Sigmoid colon (tissue), 7 donors: Measurements from ENCODE around the gene OR2V2. TPM values are rescaled to one million over a fixed set of nuclear protein-coding genes. Genes with fewer than 3 reads are reported as not detected.
"Not testable (repeated sequence)": the region's sequence is repeated elsewhere in the genome, so short reads cannot be mapped to it uniquely, and the experiment has no call there.

Experiments
- DNase-seq: peaks from one replicate; pipeline ENCODE4 v3.0.0-alpha.2; 2019
- H3K27ac ChIP-seq, 4 donors: fragments of 200-600 bp; sonication (generic); one replicate each; pipeline ENCODE4 v1.5.1; 2016 to 2019; ENCODE audit warnings: mild to moderate bottlenecking in 1 of 4
- H3K27me3 ChIP-seq, 3 donors: fragments of 200-600 bp; sonication (generic); one replicate each; pipeline ENCODE4 v1.5.1; 2019; ENCODE audit warnings: mild to moderate bottlenecking in 1 of 3
- H3K36me3 ChIP-seq, 4 donors: fragments of 200-600 bp; sonication (generic); one replicate each; pipeline ENCODE4 v1.5.1; 2016 to 2019
- H3K4me1 ChIP-seq, 4 donors: fragments of 200-600 bp; sonication (generic); one replicate each; pipeline ENCODE4 v1.5.1; 2017 to 2019
- H3K4me3 ChIP-seq, 4 donors: fragments of 200-600 bp; sonication (generic); one replicate each; pipeline ENCODE4 v1.5.1; 2017 to 2019; ENCODE audit warnings: mild to moderate bottlenecking in 2 of 4, moderate library complexity in 1 of 4
- H3K9me3 ChIP-seq, 4 donors: fragments of 200-600 bp in 3 of 4; sonication (generic) in 3 of 4; one replicate each; pipeline versions ENCODE4 v1.5.1 to v1.6.1; 2013 to 2019
- EP300 ChIP-seq, 4 donors: sonication (generic); formaldehyde crosslinking; IDR thresholded peaks; one replicate each; pipeline ENCODE4 v1.6.1; 2017; ENCODE audit warnings: antibody characterized with exemption in 4 of 4
- POLR2A ChIP-seq, 2 donors: fragments of 450-650 bp; IDR thresholded peaks; one replicate each; pipeline ENCODE4 v1.6.1; 2016; ENCODE audit warnings: antibody characterized with exemption in 2 of 2, mild to moderate bottlenecking in 2 of 2, moderate library complexity in 2 of 2
- POLR2AphosphoS5 ChIP-seq, 4 donors: sonication (generic); formaldehyde crosslinking; IDR thresholded peaks; one replicate each; pipeline ENCODE4 v1.6.1; 2017; ENCODE audit warnings: antibody characterized with exemption in 4 of 4
- WGBS, 2 donors: extraction: QIAGEN DNeasy Blood & Tissue Kit; methylation state at CpG; one replicate each; pipeline ENCODE4 v1.1.7; 2013; 5-methylcytosine and 5-hydroxymethylcytosine counted together
- intact Hi-C: fragments of 100-400 bp; cut with DNase I; formaldehyde crosslinking; loops from one replicate; pipeline ENCODE4 v1.15.1; 2023
- polyA plus RNA-seq, 3 donors: library from polyadenylated mRNA; stranded (reverse); fragments of 200-250 nt; gene quantifications; one replicate each; pipeline ENCODE4 v1.2.3, GENCODE V29; 2013
- total RNA-seq, 4 donors: library from RNA; depleted of rRNA; stranded (reverse); fragments of >200 nt; gene quantifications; one replicate each; pipeline ENCODE4 v1.1.0, GENCODE V29; 2016
- TF ChIP-seq, protein P1 (sequence below), 4 experiments: fragments of 450-650 bp in 3 of 4; fragments of 200-600 bp in 1 of 4; IDR thresholded peaks; one replicate each; pipeline ENCODE4 v1.5.1; 2016 to 2019; ENCODE audit warnings: antibody characterized with exemption in 4 of 4, mild to moderate bottlenecking in 3 of 4, moderate library complexity in 2 of 4
- donor health status: healthy with polysubstance abuse.
- donor health status: Bipolar disorder and iron deficiency.
- donor health status: healthy.

Gene OR2V2
- total and polyA plus RNA-seq, 7 donors = not detected

DNA sequence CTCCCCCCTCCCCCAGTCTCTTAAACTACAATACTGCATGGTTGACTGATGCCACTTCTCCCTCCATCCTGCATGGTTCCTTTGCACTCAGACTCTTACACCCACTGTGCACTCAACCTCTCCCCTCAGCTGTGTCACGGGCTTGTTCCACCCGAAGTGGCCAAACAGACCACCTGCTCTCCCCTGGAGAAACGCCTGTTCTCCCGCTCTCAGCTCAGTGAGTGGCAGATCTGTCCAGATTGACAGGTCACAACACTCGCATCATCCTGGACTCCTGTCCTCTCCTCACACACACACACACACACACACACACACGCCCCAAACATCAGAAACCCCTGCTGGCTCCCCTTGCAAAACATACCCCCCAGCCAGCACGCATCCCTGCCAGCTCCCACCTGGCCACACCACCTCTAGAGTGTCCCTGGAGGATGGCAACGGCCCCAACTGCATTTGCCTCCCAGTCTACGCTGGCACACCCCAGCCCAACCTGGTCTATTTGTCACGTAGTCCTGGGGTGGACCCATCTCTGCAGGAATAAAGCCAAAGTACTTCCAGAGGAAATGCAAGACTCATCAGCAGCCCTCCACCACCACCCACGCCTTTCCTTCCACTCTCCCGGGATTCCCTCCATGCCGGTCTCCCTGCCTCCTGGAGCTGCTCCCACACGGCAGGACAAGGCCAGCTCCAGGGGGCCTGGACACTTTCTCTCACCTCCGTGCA lies 19.3 kb upstream of the OR2V2 start:
- DNase-seq = peak; percentile 46
- Histone ChIP-seq H3K4me3 (no peak overlapping the region), H3K9me3 (no peaks in the 10 kb centered on the region), H3K4me1 (no peaks in the 10 kb centered on the region), H3K27ac (no peak overlapping the region), H3K27me3 (peaks cover 0 to 71% (median 1%) of the 10 kb centered on the region in 3 donors), H3K36me3 (no peaks in the 10 kb centered on the region)
- TF ChIP-seq POLR2AphosphoS5 (IDR thresholded peaks at IDR 0.05) (no peak), EP300 (IDR thresholded peaks at IDR 0.05) (no peak), POLR2A (IDR thresholded peaks at IDR 0.05) (no peak)
- TF ChIP-seq, protein P1, sequence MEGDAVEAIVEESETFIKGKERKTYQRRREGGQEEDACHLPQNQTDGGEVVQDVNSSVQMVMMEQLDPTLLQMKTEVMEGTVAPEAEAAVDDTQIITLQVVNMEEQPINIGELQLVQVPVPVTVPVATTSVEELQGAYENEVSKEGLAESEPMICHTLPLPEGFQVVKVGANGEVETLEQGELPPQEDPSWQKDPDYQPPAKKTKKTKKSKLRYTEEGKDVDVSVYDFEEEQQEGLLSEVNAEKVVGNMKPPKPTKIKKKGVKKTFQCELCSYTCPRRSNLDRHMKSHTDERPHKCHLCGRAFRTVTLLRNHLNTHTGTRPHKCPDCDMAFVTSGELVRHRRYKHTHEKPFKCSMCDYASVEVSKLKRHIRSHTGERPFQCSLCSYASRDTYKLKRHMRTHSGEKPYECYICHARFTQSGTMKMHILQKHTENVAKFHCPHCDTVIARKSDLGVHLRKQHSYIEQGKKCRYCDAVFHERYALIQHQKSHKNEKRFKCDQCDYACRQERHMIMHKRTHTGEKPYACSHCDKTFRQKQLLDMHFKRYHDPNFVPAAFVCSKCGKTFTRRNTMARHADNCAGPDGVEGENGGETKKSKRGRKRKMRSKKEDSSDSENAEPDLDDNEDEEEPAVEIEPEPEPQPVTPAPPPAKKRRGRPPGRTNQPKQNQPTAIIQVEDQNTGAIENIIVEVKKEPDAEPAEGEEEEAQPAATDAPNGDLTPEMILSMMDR (IDR thresholded peaks at IDR 0.05) = no peak
- intact Hi-C loops = no loop called here
- 68 to 72% methylated on average over 15 of the region's 15 CpGs for WGBS, 2 donors

DNA sequence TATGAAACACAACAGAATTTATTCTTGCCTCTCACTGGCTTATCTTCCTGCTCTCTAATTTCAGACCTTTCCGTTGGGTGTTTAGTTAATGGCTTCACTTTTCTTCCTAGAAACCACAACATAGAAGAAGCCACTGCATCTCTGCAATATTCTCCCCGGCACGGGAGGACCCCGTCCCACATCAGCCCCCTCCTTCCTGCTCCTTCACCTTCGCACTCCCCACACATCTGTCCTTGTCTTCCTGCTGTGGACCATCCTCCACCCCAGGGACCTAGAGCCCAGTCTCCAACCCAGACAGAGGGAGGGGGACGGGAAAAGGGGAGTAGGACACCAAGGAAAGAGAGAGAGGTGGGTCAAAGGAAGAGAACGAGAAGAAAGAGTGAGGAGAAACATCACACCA lies 17.8 kb upstream of the OR2V2 start:
- WGBS, 2 donors = 59 to 64% methylated on average over 7 of the region's 7 CpGs
- Histone ChIP-seq H3K27me3 (peaks cover 0 to 77% (median 3%) of the 10 kb centered on the region in 3 donors), H3K36me3 (no peaks in the 10 kb centered on the region), H3K4me3 (no peak overlapping the region), H3K4me1 (no peaks in the 10 kb centered on the region), H3K27ac (no peak overlapping the region), H3K9me3 (no peaks in the 10 kb centered on the region)
- intact Hi-C loops = no loop called here
- no peak for TF ChIP-seq POLR2A (IDR thresholded peaks at IDR 0.05)
- no peak for TF ChIP-seq POLR2AphosphoS5 (IDR thresholded peaks at IDR 0.05)
- TF ChIP-seq, protein P1 (IDR thresholded peaks at IDR 0.05) = no peak
- no peak for TF ChIP-seq EP300 (IDR thresholded peaks at IDR 0.05)
- DNase-seq = peak; percentile 13

DNA sequence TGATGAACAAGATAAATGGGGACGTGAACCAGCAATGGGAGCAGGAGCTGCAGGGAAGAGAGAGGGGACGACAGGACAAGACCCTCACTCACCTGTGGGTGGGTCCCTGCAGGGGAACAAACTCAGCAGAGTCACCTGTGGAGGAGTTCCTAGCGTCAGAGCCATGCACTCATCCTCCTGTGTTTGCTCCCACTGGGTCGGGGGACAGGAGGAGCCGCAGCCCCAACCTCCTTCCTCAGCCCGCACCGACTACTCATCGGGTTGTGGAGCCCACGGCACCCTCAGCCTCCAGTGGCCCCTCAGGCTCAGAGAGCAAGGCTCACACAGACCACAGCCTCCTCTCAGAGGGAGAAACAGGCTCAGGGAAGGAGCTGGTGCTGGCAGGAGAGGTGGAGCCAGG lies 17.3 kb upstream of the OR2V2 start:
- peaks cover 0 to 75% (median 3%) of the 10 kb centered on the region in 3 donors for H3K27me3 ChIP-seq
- 61 to 66% methylated on average over 9 of the region's 9 CpGs for WGBS, 2 donors
- intact Hi-C loops = not testable (repeated sequence)

DNA sequence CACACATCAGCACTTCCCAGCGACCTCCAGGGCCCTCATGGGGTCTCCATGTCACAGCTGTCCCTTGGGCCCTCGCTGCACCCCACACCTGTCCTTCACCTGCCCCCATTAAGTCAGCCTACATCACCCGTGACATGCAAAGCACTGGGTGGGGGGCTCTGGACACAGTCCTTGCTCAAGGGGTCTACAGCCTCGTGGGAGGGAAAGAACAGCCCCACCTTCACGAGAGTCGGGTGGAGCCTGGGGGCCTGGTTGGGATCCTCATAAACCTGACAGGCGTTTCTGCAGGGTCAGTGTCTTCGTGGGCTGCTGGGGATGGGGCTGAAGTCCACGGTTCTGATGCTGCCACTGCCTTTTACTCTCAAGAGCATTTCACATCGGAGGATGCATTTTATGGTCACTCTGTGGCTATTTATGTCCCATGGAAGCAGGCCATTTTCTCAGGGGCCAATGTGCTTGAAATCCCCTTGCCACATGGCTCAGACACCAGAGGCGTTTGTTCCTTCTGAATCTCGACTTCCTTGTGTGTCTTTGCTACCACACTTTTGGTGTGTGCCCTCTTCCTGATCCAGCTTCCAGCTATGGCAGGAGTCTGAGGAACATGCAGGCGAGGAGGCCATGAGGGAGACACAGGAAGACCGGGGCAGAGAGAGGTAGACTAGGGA lies 16.4 kb upstream of the OR2V2 start, which contains the start of gene OR2V1:
Gene OR2V1, minus strand, starts transcription at position 338 of the 665 bp plus-strand sequence. CDS start 5,865 bp downstream, outside the sequence.
- H3K4me3 ChIP-seq = no peak within 1 kb of the TSS
- DNase-seq = peak; percentile 24
- intact Hi-C loops = no loop called here
- no peaks in the 10 kb centered on the region for H3K36me3 ChIP-seq
- no peak within 1 kb of the TSS for H3K27ac ChIP-seq
- no peaks in the 10 kb centered on the region for H3K4me1 ChIP-seq
- WGBS, 2 donors = 48 to 63% methylated on average over 14 of the region's 14 CpGs
- H3K9me3 ChIP-seq = no peaks in the 10 kb centered on the region
- no peak for TF ChIP-seq EP300 (IDR thresholded peaks at IDR 0.05)
- no peak for TF ChIP-seq POLR2A (IDR thresholded peaks at IDR 0.05)
- TF ChIP-seq, protein P1 (IDR thresholded peaks at IDR 0.05) = no peak
- no peak for TF ChIP-seq POLR2AphosphoS5 (IDR thresholded peaks at IDR 0.05)
- peaks cover 0 to 68% (median 3%) of the 10 kb centered on the region in 3 donors for H3K27me3 ChIP-seq

More for the DNA sequence above, 17.3 kb upstream of the OR2V2 start:
- not testable (repeated sequence) for DNase-seq, H3K4me3 ChIP-seq, H3K9me3 ChIP-seq, H3K36me3 ChIP-seq, H3K27ac ChIP-seq, H3K4me1 ChIP-seq

DNA sequence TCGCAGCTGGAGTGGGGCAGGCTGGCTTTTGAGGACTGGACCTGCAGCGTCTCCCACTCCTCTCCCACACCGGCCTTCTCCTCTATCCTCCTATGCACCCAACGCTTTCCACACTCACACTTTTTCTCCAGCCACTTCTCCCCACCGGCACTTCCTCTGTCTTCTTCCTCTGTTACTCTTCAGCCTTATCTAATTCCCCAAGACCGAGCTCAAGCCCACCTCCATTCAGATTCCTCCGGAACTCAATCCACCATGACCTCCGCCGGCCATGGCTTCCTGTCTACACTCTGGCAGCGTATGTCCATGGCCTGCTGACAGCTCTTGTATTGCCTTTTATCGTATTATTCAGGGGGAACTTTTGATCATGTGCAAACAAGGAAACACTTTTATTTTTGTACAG lies 15.9 kb upstream of the OR2V2 start:
- Histone ChIP-seq H3K4me3 (no peak overlapping the region), H3K9me3 (no peaks in the 10 kb centered on the region), H3K27ac (no peak overlapping the region), H3K27me3 (peaks cover 0 to 68% (median 3%) of the 10 kb centered on the region in 3 donors), H3K36me3 (no peaks in the 10 kb centered on the region), H3K4me1 (no peaks in the 10 kb centered on the region)
- peak; percentile 36 for DNase-seq
- intact Hi-C loops = no loop called here
- 81 to 82% methylated on average over 11 of the region's 11 CpGs for WGBS, 2 donors
- TF ChIP-seq EP300 (IDR thresholded peaks at IDR 0.05) (no peak), POLR2AphosphoS5 (IDR thresholded peaks at IDR 0.05) (no peak), POLR2A (IDR thresholded peaks at IDR 0.05) (no peak)
- TF ChIP-seq, protein P1 (IDR thresholded peaks at IDR 0.05) = no peak
